Measurements from ENCODE around the gene SUSD2. TPM values are rescaled to one million over a fixed set of nuclear protein-coding genes. Genes with fewer than 3 reads are reported as not detected.
A peak's percentile ranks its signal among the peaks of the same experiment; 100 is the strongest.

SUSD2 gene
- total RNA-seq, 2 experiments from 2014 or later, result 0.38 to 0.54 TPM

DNA sequence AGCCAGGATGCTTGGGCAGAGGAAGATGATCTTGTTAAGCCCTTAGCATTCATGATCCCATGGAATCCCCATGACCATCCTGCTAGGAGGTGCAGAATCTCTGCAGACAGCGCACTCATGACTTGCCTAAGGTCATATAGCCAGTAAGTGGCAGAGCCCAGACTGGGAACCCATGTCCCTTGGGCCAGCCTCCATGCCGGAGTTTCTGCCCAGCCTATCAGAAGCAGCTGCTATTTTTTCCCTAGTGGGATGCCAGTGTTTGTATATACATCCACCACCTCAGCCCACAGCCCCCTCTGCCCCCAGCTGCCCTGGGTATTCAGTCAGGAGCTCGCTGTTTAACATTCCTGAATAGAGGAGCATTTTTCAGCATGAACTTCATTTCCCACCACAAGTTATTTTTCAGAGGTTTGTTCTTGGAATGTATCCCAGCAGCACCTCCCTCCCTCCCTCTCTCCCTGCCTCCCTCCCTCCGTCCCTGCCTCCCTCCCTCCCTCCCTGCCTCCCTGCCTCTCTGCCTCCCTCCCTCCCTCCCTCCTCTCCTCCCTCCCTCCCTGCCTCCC, 34.4 kb upstream of the SUSD2 start:
- H3K27ac ChIP-seq (ENCODE audit: low read depth, low read length, poor library complexity, severe bottlenecking), result peak overlapping the region; percentile 61

DNA sequence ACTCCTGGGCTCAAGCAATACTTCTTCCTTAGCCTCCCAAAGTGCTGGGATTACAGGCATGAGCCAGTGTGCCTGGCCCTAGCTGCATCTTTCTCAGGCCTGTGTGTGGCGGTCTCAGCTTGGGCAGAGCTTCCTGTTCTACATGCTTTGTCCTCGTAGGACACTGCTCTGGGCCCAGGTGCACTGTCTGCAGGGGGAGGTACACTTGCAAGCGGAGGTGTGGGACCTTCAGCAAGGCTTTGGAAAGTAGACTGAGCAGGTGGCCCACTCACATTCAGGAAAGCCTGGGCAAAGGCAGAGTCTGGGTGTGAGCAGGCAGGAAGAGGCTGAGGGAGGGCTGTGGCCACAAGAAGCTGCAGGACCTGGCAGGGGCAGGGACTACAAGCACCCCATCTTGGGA, 33.6 kb upstream of the SUSD2 start:
- CTCF ChIA-PET (ENCODE audit: unreplicated experiment), result no interaction called here
- intact Hi-C loops (cut with micrococcal nuclease; ENCODE audit: unreplicated experiment), result no loop called here
- no TSS peak for BruUV-seq (replicated peaks)
- H3K4me3 ChIP-seq (ENCODE audit: low read depth, low read length, poor library complexity, severe bottlenecking), result no peak overlapping the region
- H3K27ac ChIP-seq (ENCODE audit: low read depth, low read length, poor library complexity, severe bottlenecking), result no peak overlapping the region
- H3K79me2 ChIP-seq (ENCODE audit: insufficient read depth, low read depth, low read length), result no peaks in the 10 kb centered on the region
- peaks cover 30% of the 10 kb centered on the region for H3K4me1 ChIP-seq (ENCODE audit: insufficient read depth, low read length, poor library complexity, severe bottlenecking)
- no peak overlapping the region for H2AFZ ChIP-seq (ENCODE audit: low read length)
- TF ChIP-seq, protein P1, sequence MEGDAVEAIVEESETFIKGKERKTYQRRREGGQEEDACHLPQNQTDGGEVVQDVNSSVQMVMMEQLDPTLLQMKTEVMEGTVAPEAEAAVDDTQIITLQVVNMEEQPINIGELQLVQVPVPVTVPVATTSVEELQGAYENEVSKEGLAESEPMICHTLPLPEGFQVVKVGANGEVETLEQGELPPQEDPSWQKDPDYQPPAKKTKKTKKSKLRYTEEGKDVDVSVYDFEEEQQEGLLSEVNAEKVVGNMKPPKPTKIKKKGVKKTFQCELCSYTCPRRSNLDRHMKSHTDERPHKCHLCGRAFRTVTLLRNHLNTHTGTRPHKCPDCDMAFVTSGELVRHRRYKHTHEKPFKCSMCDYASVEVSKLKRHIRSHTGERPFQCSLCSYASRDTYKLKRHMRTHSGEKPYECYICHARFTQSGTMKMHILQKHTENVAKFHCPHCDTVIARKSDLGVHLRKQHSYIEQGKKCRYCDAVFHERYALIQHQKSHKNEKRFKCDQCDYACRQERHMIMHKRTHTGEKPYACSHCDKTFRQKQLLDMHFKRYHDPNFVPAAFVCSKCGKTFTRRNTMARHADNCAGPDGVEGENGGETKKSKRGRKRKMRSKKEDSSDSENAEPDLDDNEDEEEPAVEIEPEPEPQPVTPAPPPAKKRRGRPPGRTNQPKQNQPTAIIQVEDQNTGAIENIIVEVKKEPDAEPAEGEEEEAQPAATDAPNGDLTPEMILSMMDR (conservative IDR thresholded peaks at IDR 0.05; ENCODE audit: low read length), result no peak
- TF ChIP-seq EZH2phosphoT487 (IDR thresholded peaks at IDR 0.05; ENCODE audit: borderline replicate concordance, low read depth, low read length), result no peak
- no peaks in the 10 kb centered on the region for H3K9me2 ChIP-seq (ENCODE audit: insufficient read depth, low read length)
- no peaks in the 10 kb centered on the region for H4K20me1 ChIP-seq (ENCODE audit: insufficient read depth, low read length)
- peaks cover 4% of the 10 kb centered on the region; the same call in 1 of the 2 replicates for H3K36me3 ChIP-seq (ENCODE audit: insufficient read depth, low read length)
- H3K4me2 ChIP-seq (ENCODE audit: low read length), result no peak overlapping the region
- H3K9me3 ChIP-seq (ENCODE audit: low read length), result no peaks in the 10 kb centered on the region
- POLR2A ChIA-PET, result interaction anchor here (3.1 kb wide), 1 partner anchor 10 kb away, joined by 14 read pairs; no protein-coding TSS in a partner anchor
- DNase-seq (ENCODE audit: low spot score), result peak; percentile 23

More for the DNA sequence above, 34.4 kb upstream of the SUSD2 start:
- Histone ChIP-seq H2AFZ (ENCODE audit: low read length) (no peak overlapping the region), H3K4me2 (ENCODE audit: low read length) (peak overlapping the region; percentile 61; the same call in 1 of the 2 replicates), H3K4me3 (ENCODE audit: low read depth, low read length, poor library complexity, severe bottlenecking) (no peak overlapping the region), H3K79me2 (ENCODE audit: insufficient read depth, low read depth, low read length) (no peaks in the 10 kb centered on the region), H3K9me3 (ENCODE audit: low read length) (no peaks in the 10 kb centered on the region), H3K9me2 (ENCODE audit: insufficient read depth, low read length) (no peaks in the 10 kb centered on the region), H3K4me1 (ENCODE audit: insufficient read depth, low read length, poor library complexity, severe bottlenecking) (peaks cover 30% of the 10 kb centered on the region), H4K20me1 (ENCODE audit: insufficient read depth, low read length) (no peaks in the 10 kb centered on the region), H3K36me3 (ENCODE audit: insufficient read depth, low read length) (peaks cover 4% of the 10 kb centered on the region; the same call in 1 of the 2 replicates)
- ChIA-PET POLR2A (interaction anchor here (3.1 kb wide), 1 partner anchor 10 kb away, joined by 14 read pairs; no protein-coding TSS in a partner anchor), CTCF (ENCODE audit: unreplicated experiment) (interaction anchor here (0.6 to 0.7 kb wide), 2 partner anchors 77 to 282 kb away, joined by 3 to 6 read pairs; no protein-coding TSS in a partner anchor)
- intact Hi-C loops (cut with micrococcal nuclease; ENCODE audit: unreplicated experiment), result no loop called here
- BruUV-seq (replicated peaks), result no TSS peak
- TF ChIP-seq EZH2phosphoT487 (IDR thresholded peaks at IDR 0.05; ENCODE audit: borderline replicate concordance, low read depth, low read length), result no peak
- TF ChIP-seq, protein P1 (conservative IDR thresholded peaks at IDR 0.05; ENCODE audit: low read length), result no peak
- DNase-seq (ENCODE audit: low spot score), result no peak
